Upper lobe of left lung (tissue), 4 donors: Measurements from ENCODE around the gene FHOD3.

ENCODE experiments used
- CTCF ChIP-seq, 6 experiments: fragments of 450-650 bp in 4 of 6; fragments of 200-600 bp in 2 of 6; sonication (generic) in 2 of 6; IDR thresholded peaks; one replicate each; pipeline ENCODE4 v1.5.1; 2016 to 2019; ENCODE audit warnings: antibody characterized with exemption in 6 of 6
- POLR2AphosphoS5 ChIP-seq, 2 donors: sonication (generic); formaldehyde crosslinking; IDR thresholded peaks; one replicate each; pipeline ENCODE4 v1.5.1; 2017; ENCODE audit warnings: antibody characterized with exemption in 2 of 2

GRCh38 chr18:36660311-36660710, 362.8 kb downstream of the FHOD3 start:
- TF ChIP-seq POLR2AphosphoS5 (IDR thresholded peaks at IDR 0.05), result no peak
- no peak for TF ChIP-seq CTCF (IDR thresholded peaks at IDR 0.05)
